ENCODE measurements around the gene NLRP12. TPM values are rescaled to one million over a fixed set of nuclear protein-coding genes. Genes with fewer than 3 reads are reported as not detected.
"Not testable (repeated sequence)": the region's sequence is repeated elsewhere in the genome, so short reads cannot be mapped to it uniquely, and the experiment has no call there.

NLRP12 gene
- total RNA-seq, 1 donor from 2014 or later = 0.31 TPM

DNA sequence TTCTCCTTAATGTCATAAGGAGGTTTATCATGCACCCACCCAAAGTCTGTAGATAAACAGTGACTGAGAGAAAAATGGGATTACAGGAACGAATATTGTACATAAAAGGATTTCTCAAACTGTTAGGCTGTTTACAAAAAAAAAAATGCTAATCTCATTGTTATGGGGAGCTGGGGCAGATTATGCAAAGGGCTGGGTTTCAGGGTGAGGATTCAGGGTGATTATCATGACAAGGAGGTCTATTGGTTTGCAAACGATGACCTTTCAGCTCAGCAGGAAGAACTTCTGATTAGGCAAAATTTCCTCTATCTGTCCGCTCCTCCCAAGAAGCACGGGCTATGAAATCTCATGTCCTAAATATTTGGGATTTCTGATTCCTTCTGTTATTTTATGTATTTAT is 41.4 kb downstream of the NLRP12 start:
- DNase-seq (ENCODE audit: low spot score) = no peak

- DNase-seq (ENCODE audit: low spot score) = not testable (repeated sequence)
These were observed 42.8 kb downstream of the NLRP12 start for GRCh38 chr19:53781332-53781731.

- DNase-seq (ENCODE audit: low spot score) = no peak
These were observed 43.6 kb downstream of the NLRP12 start for GRCh38 chr19:53780506-53780905.

DNA sequence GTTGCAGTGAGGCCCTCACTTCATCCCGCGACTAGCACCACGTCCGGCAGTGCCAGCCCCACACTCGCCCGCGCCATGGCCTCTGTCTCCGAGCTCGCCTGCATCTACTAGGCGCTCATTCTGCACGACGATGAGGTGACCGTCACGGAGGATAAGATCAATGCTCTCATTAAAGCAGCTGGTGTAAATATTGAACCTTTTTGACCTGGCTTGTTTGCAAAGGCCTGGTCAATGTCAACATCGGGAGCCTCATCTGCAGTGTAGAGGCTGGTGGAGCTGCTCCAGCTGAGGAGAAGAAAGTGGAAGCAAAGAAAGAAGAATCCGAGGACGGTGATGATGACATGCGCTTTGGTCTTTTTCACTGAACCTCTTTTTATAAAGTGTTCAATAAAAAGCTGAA is 48.6 kb downstream of the NLRP12 start:
- DNase-seq (ENCODE audit: low spot score) = no peak

- DNase-seq (ENCODE audit: low spot score) = not testable (repeated sequence)
These were observed 49.6 kb downstream of the NLRP12 start for GRCh38 chr19:53774491-53774890.

GRCh38 chr19:53773999-53774398 is 50.1 kb downstream of the NLRP12 start:
- DNase-seq (ENCODE audit: low spot score) = no peak

DNA sequence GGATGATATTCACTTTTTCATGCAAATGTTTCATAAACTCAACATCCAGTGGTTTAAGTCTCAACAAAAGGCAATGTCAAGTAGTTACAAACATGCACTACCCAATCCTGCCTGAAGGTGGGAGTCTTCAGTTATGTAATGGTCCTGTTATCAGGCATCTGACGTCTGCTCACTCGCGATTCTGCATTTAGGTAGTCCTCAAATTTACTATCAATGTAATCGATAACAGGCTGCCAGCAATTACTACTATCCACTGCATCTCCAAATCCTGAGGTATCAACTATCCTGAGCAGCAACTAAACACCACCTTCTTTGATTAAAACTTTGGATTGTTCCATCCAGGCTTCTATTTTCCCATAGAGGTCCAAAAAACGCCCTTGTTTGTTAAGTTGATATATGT is 51.2 kb downstream of the NLRP12 start:
- DNase-seq (ENCODE audit: low spot score) = peak; percentile 62

- peak; percentile 53 for DNase-seq (ENCODE audit: low spot score)
These were observed 53.0 kb downstream of the NLRP12 start for GRCh38 chr19:53771144-53771543.

DNA sequence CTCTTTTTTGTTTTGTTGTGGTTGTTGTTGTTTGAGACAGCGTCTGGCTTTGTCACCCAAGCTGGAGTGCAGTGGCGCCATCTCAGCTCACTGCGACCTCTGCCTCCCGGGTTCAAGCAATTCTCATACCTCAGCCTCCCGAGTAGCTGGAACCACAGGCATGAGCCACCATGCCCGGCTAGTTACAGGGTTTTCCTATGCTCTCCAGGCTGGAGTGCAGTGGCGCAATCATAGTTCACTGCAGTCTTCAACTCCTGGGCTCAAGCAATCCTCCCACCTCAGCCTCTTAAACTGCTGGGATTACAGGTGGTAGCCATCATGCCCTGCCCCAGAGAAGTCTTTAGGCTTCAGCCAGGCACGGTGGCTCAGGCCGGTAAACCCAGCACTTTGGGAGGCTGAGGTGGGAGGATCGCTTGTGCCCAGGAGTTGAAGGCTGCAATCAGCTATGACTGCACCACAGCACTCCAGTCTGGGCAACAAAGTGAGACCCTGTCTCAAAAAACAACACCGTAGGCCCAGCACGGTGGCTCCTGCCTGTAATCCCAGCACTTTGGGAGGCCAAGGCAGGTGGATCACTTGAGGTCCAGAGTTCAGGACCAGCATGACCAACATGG is 54.3 kb downstream of the NLRP12 start:
- DNase-seq (ENCODE audit: low spot score) = not testable (repeated sequence)

DNA sequence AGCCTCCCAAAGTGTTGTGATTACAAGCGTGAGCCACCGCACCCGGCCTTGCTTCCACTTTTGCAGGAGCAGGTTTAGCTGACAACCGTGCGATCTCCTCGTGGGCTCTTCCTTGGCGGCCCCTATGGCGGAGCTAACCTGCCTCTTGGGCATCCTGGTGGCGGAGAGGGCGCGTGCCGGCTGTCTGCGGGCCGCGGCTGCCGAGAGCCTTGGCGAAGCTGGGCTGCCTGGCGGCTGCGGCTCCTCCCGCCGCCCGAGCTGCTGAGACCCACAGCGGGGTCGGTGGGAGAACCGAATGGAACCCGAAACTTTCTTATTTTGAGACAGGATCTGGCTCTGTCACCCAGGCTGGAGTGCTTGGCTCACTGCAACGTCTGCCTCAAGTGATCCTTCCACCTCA is 55.7 kb downstream of the NLRP12 start:
- no peak for DNase-seq (ENCODE audit: low spot score)

GRCh38 chr19:53758991-53759390 is 65.1 kb downstream of the NLRP12 start:
- not testable (repeated sequence) for DNase-seq (ENCODE audit: low spot score)

Other genes with a start within 250 kb of the NLRP12 start
- not detected for gene DPRX, start 192.3 kb downstream of the NLRP12 start, total RNA-seq
- gene MYADM, start 43.6 kb upstream of the NLRP12 start, total RNA-seq = 155 TPM
- gene PRKCG, start 57.9 kb upstream of the NLRP12 start, total RNA-seq = not detected
- gene CACNG7, start 85.0 kb upstream of the NLRP12 start, total RNA-seq = not detected
- 0.08 TPM for gene CACNG8, start 138.6 kb upstream of the NLRP12 start, total RNA-seq
- gene CACNG6, start 167.3 kb upstream of the NLRP12 start, total RNA-seq = not detected
- gene VSTM1, start 239.6 kb upstream of the NLRP12 start, total RNA-seq = not detected

All from ureter (tissue), 1 donor.